DND-41 (cell line): ENCODE data around the gene IFT122.

Experiments
- ATAC-seq: fragments of 200-7000 bp; cut with Tn5 transposase; 3 replicates; pipeline ENCODE4 v1.9.1; 2021; ENCODE audit warnings: low read depth; ENCODE audit not compliant: insufficient read depth
- DNase-seq: peaks from one replicate; pipeline ENCODE4 v3.0.0-alpha.2; 2020
- H2AFZ ChIP-seq: 2 replicates; pipeline ENCODE4 v1.6.0; 2012; ENCODE audit warnings: low read depth, low read length
- H3K27ac ChIP-seq: 2 replicates; pipeline ENCODE4 v1.5.1; 2012; ENCODE audit warnings: low read length, inconsistent platforms
- H3K27me3 ChIP-seq: fragments of 200-600 bp; sonication (generic); 2 replicates; pipeline ENCODE4 v1.6.0; 2012; ENCODE audit warnings: low read length, mild to moderate bottlenecking, inconsistent platforms; ENCODE audit not compliant: insufficient read depth, poor library complexity
- H3K36me3 ChIP-seq: 2 replicates; pipeline ENCODE4 v1.5.1; 2012; ENCODE audit warnings: low read length, inconsistent platforms; ENCODE audit not compliant: insufficient read depth
- H3K4me1 ChIP-seq: 2 replicates; pipeline ENCODE4 v1.5.1; 2012; ENCODE audit warnings: mild to moderate bottlenecking, low read length; ENCODE audit not compliant: insufficient read depth
- H3K4me2 ChIP-seq: 2 replicates; pipeline ENCODE4 v1.6.0; 2012; ENCODE audit warnings: mild to moderate bottlenecking, moderate library complexity, low read length, inconsistent platforms; ENCODE audit not compliant: insufficient read depth
- H3K4me3 ChIP-seq, 2 experiments: fragments of 200-600 bp in 1 of 2; shearing (Covaris generic) in 1 of 2; 2 replicates each; pipeline ENCODE4 v1.5.1; 2012 to 2016; ENCODE audit warnings: inconsistent platforms in 2 of 2, low read length in 2 of 2, mild to moderate bottlenecking in 2 of 2, low read depth in 1 of 2, moderate library complexity in 1 of 2
- H3K79me2 ChIP-seq: 2 replicates; pipeline ENCODE4 v1.6.0; 2012; ENCODE audit warnings: low read length, inconsistent platforms; ENCODE audit not compliant: insufficient read depth
- H3K9ac ChIP-seq: 2 replicates; pipeline ENCODE4 v1.6.0; 2012; ENCODE audit warnings: low read depth, mild to moderate bottlenecking, inconsistent platforms, low read length, moderate library complexity
- H3K9me3 ChIP-seq: 2 replicates; pipeline ENCODE4 v1.5.1; 2012; ENCODE audit warnings: low read length, moderate library complexity, mild to moderate bottlenecking, inconsistent platforms; ENCODE audit not compliant: insufficient read depth, severe bottlenecking
- H4K20me1 ChIP-seq: 2 replicates; pipeline ENCODE4 v1.6.0; 2012; ENCODE audit warnings: low read length; ENCODE audit not compliant: insufficient read depth
- CTCF ChIP-seq: IDR thresholded peaks from 2 replicates; pipeline ENCODE4 v1.5.1; 2012; ENCODE audit warnings: borderline replicate concordance, low read length, moderate library complexity, mild to moderate bottlenecking; ENCODE audit not compliant: poor library complexity, severe bottlenecking; ENCODE audit errors: extremely low read depth
- EZH2 ChIP-seq: IDR thresholded peaks from 3 replicates; pipeline ENCODE4 v1.6.1; 2012; ENCODE audit warnings: borderline replicate concordance, low read depth, mild to moderate bottlenecking, moderate library complexity, low read length, inconsistent platforms; ENCODE audit not compliant: severe bottlenecking

Gene IFT122

DNA sequence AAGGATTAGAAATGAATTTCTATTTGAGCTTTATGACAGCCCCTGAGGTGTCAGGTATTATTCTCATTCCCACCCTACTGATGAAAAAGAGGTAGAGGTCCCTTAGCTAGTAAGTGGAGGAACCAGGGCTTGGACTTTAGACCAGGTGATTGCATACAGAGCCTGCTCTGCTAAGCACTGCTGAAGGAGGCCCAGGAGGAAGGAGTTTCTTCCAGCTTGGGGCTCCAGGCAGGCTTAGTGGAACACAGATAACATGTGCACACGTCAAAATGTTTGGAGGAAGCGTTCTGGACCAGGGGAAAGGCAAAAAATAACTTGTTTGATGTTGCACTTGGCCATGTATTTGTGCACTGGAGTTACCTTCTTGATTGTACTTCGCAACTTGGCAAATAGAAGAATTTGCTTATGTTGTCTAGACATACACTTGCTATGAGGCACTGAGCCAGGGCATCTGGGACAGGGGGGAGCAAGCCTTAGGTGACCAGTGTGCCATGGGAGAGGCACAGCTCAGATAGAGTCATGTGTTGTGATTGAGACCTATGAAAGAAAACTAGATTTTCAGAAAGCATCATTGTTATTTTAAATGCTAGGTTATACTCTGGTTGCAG is 22.4 kb downstream of the IFT122 start:
- peaks cover 30% of the 10 kb centered on the region; the same call in 1 of the 2 replicates for H3K36me3 ChIP-seq
- no peaks in the 10 kb centered on the region for H3K9me3 ChIP-seq
- no peak overlapping the region for H3K4me3 ChIP-seq
- no peak overlapping the region for H3K4me2 ChIP-seq
- H3K9ac ChIP-seq: no peak overlapping the region
- H3K27ac ChIP-seq: no peak overlapping the region
- no peaks in the 10 kb centered on the region for H3K79me2 ChIP-seq
- no peak overlapping the region for H2AFZ ChIP-seq
- DNase-seq (no peak), ATAC-seq (no peak)
- TF ChIP-seq CTCF (no peak), EZH2 (no peak)
- no peaks in the 10 kb centered on the region for H3K4me1 ChIP-seq
- H4K20me1 ChIP-seq: no peaks in the 10 kb centered on the region
- H3K27me3 ChIP-seq: no peaks in the 10 kb centered on the region

- TF ChIP-seq CTCF (no peak), EZH2 (no peak)
- Histone ChIP-seq H3K79me2 (no peaks in the 10 kb centered on the region), H3K27me3 (no peaks in the 10 kb centered on the region), H3K4me3 (no peak overlapping the region), H3K27ac (no peak overlapping the region), H3K9me3 (no peaks in the 10 kb centered on the region), H3K4me1 (no peaks in the 10 kb centered on the region), H4K20me1 (no peaks in the 10 kb centered on the region), H2AFZ (no peak overlapping the region), H3K9ac (no peak overlapping the region), H3K4me2 (no peak overlapping the region), H3K36me3 (peaks cover 30% of the 10 kb centered on the region; the same call in 1 of the 2 replicates)
- no peak for DNase-seq
- no peak for ATAC-seq
Measured at GRCh38 chr3:129463094-129463493, 23.1 kb downstream of the IFT122 start.

DNA sequence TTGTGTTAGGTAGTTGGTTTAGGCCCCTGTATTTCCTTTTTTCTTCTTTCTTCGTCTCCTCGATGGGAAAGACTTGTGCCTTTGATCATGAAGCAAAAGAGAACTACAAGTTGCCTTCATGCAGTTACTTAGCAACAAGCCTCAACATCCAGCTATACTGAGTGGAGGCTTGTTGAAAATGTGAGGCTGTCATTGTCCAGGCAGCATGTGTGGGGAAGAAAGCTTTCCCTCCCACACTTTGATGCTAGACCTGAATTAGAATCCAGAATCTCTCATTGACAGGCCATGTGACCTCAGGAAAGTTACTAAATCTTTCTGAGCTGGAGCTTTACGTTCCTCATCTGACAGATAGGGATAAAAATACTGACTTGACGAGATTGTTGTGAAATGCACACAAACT is 23.7 kb downstream of the IFT122 start:
- no peak overlapping the region for H3K27ac ChIP-seq
- ATAC-seq: no peak
- no peak overlapping the region for H3K4me2 ChIP-seq
- H3K9ac ChIP-seq: no peak overlapping the region
- no peaks in the 10 kb centered on the region for H3K79me2 ChIP-seq
- no peaks in the 10 kb centered on the region for H4K20me1 ChIP-seq
- no peak for DNase-seq
- no peak overlapping the region for H2AFZ ChIP-seq
- TF ChIP-seq EZH2: no peak
- TF ChIP-seq CTCF: no peak
- peaks cover 30% of the 10 kb centered on the region; the same call in 1 of the 2 replicates for H3K36me3 ChIP-seq
- H3K9me3 ChIP-seq: no peaks in the 10 kb centered on the region
- H3K4me3 ChIP-seq: no peak overlapping the region
- no peaks in the 10 kb centered on the region for H3K4me1 ChIP-seq
- H3K27me3 ChIP-seq: no peaks in the 10 kb centered on the region
